ENCODE measurements around the gene RCC1.
"Not testable (repeated sequence)": the region's sequence is repeated elsewhere in the genome, so short reads cannot be mapped to it uniquely, and the experiment has no call there.

RCC1 gene, protein sequence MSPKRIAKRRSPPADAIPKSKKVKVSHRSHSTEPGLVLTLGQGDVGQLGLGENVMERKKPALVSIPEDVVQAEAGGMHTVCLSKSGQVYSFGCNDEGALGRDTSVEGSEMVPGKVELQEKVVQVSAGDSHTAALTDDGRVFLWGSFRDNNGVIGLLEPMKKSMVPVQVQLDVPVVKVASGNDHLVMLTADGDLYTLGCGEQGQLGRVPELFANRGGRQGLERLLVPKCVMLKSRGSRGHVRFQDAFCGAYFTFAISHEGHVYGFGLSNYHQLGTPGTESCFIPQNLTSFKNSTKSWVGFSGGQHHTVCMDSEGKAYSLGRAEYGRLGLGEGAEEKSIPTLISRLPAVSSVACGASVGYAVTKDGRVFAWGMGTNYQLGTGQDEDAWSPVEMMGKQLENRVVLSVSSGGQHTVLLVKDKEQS

DNA sequence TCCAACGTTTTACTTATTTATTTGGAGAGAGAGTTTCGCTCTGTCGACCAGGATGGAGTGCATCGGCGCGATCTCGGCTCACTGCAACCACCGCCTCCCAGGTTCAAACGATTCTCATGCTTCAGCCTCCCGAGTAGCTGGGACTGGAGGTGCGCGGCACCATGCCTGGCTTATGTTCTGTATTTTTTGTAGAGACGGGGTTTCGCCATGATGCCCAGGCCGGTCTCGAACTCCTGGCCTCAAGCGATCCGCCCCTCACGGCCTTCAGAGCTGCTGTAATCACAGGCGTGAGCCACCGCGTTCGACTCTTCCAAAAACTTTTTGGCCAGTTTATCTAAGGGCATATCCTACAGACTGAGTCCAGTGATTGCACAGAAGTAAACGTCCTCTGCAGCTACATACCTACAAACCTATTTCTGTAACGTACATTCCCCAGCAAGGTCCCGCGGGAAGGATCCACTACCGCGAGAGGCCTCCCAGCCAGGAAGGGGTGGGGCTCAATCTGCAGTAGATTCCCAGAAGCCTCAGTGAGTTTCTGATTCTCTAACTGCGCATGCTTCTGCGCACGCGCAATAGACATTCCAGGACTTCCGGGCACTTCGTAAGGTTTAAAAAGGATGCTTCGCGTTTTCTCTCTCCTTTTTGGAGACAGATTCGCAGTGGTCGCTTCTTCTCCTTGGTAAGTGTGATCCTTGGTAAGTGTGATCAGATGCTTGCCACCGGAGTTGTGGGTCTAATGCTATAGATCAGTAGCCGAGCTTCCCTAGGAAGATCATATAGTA is at the start of gene RCC1:
Gene RCC1 (plus strand): TSS at position 638 of the 782 bp plus-strand sequence. CDS start 23,824 bp downstream, outside the sequence.
- in situ Hi-C loops (cut with HindIII; ENCODE audit: low sequenced_read_pairs): no loop called here

DNA sequence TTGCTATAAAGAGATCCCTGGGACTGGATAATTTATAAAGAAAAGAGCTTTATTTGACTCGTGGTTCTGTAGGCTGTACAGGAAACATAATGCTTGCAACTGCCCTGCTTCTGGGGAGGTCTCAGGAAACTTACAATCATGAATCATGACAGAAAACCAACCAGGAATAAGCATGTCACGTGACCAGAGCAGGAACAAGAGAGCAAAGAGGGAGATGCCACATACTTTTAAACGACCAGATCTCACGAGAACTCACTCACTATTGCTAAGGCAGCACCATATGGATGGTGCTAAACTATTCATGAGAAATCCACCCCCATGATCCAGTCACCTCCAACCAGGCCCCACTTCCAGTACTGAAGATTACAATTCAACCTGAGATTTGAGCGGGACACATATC is 49.8 kb upstream of the RCC1 start:
- in situ Hi-C loops (cut with HindIII; ENCODE audit: low sequenced_read_pairs): no loop called here

DNA sequence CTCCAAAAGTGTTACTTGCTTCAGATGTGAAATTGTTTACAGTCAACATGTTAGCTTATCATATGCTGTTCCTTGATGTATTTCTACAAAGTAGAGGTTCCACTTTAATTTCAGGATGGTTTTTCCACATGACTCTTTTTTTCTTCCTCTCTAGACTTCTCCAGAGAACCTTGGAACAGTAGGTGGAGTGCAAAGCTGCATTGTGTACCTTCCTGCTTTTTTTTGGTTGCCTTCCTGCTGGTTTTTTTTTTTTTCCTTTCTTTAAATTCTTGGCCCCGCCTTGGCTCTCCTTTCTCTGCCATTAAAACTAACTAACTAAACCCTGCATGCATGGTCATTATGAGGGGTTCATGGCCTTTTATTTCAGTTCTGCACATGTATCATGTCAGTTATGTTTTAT is 48.2 kb upstream of the RCC1 start:
- in situ Hi-C loops (cut with HindIII; ENCODE audit: low sequenced_read_pairs): no loop called here

DNA sequence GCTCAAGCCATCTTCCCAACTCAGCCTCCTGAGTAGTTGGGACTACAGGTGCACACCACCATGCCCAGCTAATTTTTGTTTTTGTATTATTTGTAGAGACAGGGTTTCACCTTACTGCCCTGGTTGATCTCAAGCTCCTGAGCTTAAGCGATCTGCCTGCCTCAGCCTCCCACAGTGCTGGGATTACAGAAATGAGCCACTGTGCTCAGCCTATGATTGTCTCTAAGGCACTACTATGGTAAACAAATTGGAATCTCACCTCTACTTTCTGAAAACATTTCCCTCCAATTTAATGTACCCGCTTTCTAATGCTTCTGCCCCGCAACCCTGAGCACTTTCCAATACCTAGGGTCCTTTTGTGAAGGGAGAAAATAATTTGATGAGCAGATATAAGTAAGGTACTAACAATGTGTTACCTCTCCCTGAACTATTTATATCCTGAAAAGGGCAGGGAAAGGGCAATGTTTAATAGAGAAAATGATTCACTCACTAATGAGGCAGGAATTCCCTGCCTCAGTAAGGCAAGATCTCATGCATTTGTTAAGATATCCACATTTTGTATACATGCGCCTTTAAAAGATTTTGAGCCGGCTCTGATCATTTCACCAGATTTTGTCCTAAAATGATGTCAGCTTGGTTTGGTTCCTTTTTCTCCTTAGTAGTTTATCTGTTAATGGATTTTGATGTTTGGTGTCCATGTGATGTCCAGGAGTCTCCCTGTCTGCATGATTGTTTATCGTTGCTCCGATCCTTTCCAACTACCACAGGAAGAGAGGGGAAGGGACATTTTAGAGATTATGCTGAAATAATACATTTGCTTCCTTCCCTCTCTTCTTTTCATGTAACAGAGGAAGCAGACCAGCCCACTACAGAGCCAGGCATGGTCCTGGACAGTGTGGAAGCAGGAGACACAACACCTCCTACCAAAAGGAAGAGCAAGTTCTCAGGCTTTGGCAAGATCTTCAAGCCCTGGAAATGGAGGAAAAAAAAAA is 47.3 kb upstream of the RCC1 start:
- in situ Hi-C loops (cut with HindIII; ENCODE audit: low sequenced_read_pairs): no loop called here

DNA sequence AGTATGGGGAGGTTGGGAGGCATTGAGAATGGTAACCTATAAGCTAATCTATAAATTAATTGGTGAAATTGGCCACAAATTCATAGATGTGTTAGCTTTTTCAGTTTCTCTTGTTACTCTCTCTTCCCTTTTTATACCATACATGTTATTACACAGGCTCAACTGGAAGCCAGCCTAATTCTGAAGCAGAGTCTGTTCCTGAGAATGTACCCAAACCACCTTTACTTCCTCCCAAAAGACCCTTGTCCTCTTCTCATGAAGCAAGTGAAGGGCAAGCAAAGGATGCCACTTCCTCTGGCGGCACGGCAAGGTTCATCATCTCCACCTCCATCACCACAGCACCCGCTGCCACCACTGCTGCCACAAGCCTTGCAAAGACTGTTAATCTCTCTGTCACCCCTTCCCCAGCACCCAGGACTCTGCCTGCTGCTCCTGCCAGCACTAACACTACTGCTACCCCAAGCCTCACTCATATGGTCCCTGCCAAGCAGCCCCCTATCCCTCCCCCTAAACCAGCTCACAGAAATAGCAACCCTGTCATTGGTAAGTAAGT is 39.5 kb upstream of the RCC1 start:
- in situ Hi-C loops (cut with HindIII; ENCODE audit: low sequenced_read_pairs): no loop called here

DNA sequence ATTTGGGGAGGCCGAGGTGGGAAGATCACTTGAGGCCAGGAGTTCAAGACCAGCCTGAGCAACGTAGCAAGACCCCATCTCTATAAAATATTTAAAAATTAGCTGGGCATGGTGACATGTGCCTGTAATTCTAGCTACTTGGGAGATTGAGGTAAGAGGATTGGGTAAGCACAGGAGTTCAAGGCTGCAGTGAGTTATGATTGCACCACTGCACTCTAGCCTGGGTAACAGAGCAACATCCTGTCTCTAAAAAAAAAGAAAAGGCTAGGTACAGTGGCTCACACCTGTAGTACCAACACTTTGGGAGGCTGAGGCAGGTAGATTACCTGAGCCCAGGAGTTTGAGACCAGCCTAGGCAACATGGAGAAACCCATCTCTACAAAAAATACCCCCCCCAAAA is 35.7 kb upstream of the RCC1 start:
- in situ Hi-C loops (cut with HindIII; ENCODE audit: low sequenced_read_pairs): no loop called here

DNA sequence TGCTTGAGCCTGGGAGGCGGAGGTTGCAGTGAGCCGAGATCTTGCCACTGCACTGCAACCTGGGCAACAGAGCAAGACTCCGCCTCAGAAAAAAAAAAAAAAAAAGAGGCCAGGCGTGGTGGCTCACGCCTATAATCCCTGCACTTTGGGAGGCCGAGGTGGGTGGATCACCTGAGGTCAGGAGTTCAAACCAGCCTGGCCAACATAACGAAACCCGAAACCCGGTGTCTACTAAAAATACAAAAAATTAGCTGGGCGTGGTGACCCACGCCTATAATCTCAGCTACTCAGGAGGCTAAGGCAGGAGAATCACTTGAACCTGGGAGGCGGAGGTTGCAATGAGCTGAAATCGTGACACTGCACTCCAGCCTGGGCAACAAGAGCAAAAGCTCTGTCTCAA is 26.3 kb upstream of the RCC1 start:
- in situ Hi-C loops (cut with HindIII; ENCODE audit: low sequenced_read_pairs): not testable (repeated sequence)

DNA sequence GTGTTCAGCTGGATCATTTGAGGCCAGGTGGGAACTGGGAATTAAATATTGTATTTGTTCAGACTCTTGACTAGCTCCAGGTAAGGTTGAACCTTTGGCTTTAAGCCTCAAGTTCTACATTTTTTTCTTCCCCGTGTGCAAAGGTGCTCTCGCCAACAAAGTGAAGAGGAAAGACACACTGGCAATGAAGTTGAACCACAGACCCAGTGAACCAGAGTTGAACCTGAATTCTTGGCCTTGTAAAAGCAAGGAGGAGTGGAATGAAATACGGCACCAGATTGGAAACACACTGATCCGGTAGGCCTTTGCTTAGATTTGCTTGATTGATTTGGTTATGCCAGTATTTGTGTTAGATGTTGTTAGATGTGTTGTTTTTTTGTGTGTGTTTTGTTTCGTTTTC is 25.5 kb upstream of the RCC1 start:
- in situ Hi-C loops (cut with HindIII; ENCODE audit: low sequenced_read_pairs): no loop called here

DNA sequence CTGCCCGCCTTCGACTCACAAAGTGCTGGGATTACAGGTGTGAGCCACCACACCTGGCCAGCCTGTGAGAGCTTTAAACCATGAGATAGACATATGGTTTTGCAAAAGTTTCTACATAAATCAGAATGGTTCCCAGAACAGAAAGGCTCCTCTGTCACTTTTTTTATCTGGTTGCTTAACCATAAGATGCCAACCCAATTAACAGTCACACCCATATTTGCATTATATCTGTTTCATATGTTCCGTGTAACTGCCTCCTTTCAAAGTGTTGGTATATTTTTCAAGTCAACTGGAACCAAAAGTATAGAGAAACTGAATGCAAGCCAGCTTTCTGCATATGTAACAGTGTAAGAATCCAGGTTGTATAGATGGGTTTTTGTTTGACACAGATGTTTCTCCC is 23.7 kb upstream of the RCC1 start:
- in situ Hi-C loops (cut with HindIII; ENCODE audit: low sequenced_read_pairs): no loop called here

DNA sequence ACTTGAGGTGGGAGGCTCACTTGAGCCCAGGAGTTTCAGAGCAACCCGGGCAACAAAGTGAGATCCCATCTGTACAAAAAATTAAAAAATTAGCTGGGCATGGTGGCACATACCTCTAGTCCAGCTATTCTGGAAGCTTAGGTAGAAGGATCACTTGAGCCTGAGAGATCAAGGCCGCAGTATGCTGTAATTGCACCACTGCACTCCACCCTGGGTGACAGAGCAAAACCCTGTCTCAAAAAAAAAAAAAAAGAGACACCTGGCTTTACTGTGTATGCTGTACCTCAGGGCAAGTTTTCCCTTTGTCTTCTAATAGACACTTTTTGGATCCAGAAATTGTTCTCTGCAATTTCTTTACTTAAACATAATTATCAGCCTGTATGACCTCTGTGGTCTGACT is 23.1 kb upstream of the RCC1 start:
- in situ Hi-C loops (cut with HindIII; ENCODE audit: low sequenced_read_pairs): no loop called here

DNA sequence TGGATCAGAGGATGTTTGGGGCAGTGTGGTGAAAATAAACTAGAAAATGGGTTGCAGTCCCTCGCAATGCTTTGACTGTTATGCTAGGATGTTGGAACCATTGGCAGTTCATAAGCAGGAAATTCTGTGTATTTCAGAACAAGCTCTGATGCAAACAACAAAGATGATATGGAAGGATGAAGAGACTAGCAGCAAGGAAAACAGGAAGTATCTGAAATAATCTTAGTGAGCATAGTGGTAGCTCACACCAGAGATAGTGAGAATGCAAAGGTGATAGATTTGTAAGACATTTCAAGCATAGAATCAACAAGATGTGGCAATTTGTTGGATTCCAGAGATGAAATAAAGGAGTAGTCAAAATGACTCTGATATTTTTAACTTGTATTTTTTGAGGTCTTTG is 11.1 kb upstream of the RCC1 start:
- in situ Hi-C loops (cut with HindIII; ENCODE audit: low sequenced_read_pairs): no loop called here

DNA sequence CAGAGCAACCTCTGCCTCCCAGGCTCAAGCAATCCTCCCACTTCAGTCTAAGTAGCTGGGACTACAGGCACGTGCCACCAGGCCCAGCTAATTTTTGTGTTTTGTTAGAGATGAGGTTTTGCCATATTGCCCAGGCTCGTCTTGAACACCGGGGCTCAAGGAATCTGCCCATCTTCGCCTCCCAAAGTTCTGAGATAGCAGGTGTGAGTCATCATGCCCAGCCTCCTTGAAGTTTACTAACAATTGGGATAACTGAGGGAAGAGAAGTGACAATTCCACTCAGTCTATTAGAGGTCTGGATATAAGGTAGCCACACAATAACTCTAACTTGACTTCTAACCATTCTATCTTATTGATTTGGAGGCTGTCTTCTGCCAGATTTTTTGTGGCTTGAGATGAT is 6.3 kb upstream of the RCC1 start:
- in situ Hi-C loops (cut with HindIII; ENCODE audit: low sequenced_read_pairs): no loop called here

DNA sequence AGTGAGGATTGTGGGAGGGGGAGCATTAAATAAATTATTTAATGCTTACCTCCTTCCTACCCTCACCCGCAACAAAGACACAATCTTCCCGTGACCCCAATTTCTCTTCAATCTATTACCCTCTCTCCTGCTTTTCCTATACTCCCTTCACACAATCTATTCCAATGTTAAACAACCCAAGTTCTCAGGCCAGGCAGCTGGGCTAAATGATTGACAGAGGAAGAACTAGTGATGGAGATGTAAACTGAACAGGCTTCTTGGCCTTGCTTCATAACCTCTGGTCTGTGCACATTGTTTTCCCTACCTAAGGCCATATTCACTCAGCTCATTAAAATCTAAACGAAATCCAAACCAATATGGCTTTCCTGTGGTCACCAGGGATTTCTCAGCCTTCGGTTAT is 3.9 kb upstream of the RCC1 start:
- in situ Hi-C loops (cut with HindIII; ENCODE audit: low sequenced_read_pairs): no loop called here

DNA sequence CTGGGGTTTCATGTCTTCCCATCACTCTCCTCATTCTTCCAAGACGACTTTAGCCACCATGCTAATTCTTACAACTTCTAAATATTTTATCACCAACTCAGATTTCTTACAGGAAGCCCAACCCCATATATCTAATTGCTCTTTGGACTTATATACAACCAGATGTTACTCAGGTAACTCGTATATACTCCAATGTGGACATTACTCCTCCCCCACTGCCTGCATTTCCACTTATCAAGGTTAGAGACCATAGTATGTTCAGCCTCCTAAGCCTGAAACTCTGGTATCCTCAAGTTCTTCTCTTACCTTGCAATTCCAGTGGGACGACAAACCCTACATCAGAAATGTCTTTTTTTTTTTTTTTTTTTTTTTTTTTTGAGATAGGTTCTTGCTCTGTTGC is 2.7 kb upstream of the RCC1 start:
- in situ Hi-C loops (cut with HindIII; ENCODE audit: low sequenced_read_pairs): no loop called here

DNA sequence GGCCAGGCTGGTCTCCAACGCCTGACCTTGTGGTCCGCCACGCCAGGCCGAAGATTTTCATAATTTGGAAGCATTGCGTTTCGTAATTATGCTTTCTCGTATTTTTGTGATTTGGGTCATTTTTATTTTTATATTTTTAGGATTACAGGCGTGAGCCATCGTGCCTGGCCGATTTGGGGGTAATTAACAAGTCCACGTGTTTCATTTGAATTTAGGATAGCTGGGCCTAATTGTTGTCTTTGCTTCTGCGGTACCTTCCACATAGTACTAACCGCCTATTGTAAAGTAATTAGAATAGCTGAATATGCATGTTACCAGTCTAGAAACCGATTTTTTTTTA is 1.0 kb downstream of the RCC1 start:
- in situ Hi-C loops (cut with HindIII; ENCODE audit: low sequenced_read_pairs): no loop called here

DNA sequence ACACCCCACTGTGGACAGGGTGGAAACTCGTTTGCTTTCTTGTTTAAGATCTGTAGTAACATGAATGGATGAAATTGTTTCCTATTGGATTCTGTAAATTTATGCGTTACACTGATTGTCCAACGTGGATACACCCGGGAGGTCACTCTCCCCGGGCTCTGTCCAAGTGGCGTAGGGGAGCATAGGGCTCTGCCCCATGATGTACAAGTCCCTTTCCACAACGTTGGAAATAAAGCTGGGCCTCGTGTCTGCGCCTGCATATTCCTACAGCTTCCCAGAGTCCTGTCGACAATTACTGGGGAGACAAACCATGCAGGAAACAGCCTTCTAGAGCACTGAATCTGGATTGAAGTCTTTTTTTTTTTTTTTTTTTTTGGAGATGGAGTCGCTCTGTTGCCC is 1.4 kb downstream of the RCC1 start:
- in situ Hi-C loops (cut with HindIII; ENCODE audit: low sequenced_read_pairs): no loop called here

DNA sequence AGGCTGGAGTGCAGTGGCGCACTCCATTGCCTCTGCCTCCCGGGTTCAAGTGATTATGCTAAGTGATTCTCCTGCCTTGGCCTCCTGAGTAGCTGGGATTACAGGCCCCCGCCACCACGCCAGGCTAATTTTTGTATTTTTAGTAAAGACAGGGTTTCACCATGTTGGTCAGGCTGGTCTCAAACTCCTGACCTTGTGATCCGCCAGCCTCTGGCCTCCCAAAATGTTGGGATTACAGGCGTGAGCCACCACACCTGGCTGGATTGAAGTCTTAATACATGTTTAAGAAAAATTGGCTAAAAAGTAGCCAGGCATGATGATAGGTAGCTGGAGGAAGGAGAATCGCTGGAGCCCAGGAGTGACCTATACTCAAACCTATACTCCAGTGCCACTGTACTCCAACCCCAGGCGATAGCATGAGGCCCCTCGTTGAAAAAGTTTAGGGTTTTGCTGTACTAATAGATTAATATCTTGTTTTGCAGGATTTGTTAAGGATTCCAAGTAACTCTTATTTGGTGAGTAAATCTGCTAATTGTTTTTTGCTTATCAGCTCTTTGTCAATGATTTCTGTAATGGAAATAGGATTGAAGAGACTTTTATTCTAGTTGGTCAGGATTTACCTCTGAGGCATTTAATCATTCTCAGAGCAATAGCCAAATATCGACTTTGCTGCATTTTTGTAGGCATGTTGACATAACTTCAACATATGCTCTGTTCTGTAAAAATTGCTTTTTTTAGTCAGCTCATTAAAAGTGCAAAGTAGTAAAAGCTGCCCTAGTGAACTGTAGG is 2.0 kb downstream of the RCC1 start:
- in situ Hi-C loops (cut with HindIII; ENCODE audit: low sequenced_read_pairs): no loop called here

DNA sequence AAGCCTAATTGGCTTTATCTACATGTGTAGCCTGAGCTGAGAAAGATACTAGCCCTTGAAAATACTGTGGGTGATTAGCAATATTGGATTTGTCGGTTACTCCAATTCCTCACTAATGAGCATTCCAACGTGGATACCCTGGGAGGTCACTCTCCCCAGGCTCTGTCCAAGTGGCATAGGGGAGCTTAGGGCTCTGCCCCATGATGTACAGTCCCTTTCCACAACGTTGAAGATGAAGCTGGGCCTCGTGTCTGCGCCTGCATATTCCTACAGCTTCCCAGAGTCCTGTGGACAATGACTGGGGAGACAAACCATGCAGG is 2.6 kb downstream of the RCC1 start:
- in situ Hi-C loops (cut with HindIII; ENCODE audit: low sequenced_read_pairs): no loop called here

DNA sequence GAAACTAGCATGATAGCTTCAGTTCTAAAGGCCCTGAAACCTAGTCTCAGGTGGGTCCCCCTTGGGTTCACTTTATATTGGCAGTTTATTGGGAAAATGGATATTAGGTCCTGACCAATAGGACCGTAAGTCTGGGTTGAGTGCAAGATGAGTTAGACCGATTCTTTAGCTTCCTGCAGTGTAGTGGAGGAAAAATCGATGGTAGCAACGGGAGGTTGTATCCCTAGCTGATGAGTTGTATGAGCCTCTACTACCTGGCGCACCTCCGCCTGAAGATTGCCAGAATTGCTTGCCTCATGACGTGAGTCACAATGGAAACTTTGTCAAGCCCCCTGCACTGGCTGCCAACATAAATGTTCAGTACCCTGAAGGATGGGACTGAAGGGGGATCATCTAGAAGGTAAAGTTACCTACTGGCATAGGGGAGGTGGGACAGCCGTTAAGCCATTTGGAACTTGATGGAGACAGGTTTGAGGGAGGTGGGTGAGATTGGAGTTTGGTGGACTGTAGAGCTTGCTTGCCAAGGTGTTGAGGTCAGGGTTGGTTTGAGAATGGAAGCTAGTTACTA is 3.9 kb downstream of the RCC1 start:
- in situ Hi-C loops (cut with HindIII; ENCODE audit: low sequenced_read_pairs): no loop called here
